Retinal pigment epithelial cell (primary cell): ENCODE data around the gene PROB1.

Source experiments
- DNase-seq: peaks from one replicate; pipeline ENCODE4 v3.0.0-alpha.2; 2010; ENCODE audit warnings: low read depth
- H3K4me3 ChIP-seq: 2 replicates; pipeline ENCODE4 v1.5.1; 2011; ENCODE audit warnings: mild to moderate bottlenecking, low read length, control low read depth, moderate library complexity
- CTCF ChIP-seq: conservative IDR thresholded peaks from 2 replicates; pipeline ENCODE4 v1.5.1; 2011; ENCODE audit warnings: low read depth, low read length, control low read depth, inconsistent platforms

PROB1 gene

GRCh38 chr5:139381837-139382761, 12.8 kb downstream of the PROB1 start:
- H3K4me3 ChIP-seq: no peak overlapping the region
- TF ChIP-seq CTCF: no peak
- DNase-seq: no peak

DNA sequence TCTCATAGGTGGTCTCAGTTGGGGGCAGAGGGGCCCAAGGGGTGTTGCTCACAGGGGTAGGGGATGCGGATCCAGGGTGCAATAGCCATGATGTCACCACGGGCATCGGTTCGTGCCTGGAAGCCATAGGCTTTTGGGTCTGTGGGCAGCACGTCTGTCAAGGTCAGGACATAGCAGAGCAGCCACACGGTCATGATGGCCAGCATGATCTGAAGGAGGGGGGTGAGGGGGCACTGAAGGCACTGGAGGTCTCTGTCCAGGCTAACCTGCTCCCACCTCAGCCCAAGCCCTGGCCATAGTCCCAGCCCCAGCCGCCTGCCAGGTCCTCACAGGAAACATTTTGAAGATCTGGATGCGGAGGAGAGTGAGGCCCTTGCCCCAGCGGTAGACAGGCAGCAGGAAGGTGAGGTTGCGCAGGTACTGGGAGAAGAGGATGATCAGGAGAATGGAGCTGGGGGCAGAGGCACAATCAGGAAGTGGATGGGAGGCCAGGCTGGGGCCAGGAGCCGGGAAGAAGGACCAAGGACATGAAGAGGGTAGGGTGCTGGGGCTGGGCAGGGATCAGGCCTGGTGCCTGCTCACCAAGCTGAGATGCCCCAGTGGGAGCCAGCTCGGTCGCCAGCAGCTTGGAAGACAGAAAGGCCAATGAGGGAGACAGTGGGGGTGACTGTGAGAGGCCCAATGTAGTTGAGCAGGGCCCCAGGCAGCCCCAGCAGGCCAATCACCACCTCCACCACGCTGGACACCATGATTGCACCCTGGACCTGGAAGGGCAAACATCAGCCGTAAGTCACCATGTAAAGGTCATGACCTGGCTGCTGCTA, 15.1 kb downstream of the PROB1 start:
- no peak for DNase-seq
- H3K4me3 ChIP-seq: no peak overlapping the region
- no peak for TF ChIP-seq CTCF

DNA sequence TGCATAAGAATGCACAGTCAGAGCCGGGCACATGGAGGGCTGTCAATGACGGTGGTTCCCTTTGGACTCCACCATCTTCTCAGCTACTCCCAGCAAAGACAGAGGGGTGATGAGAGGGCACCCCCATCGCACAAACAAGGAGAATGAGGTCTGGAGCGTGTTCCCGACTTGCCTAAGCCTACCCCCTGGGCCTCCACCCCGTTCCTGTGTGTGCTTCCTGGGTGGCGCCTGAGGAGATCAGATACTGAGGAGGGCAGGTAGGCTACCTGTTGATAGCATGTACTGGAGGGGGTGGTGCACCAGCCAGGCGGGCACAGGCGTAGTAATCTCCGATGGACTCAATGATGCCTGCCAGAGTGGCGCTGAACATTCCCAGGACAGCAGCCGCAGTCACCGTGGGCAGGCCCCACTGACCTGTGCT, 16.0 kb downstream of the PROB1 start:
- H3K4me3 ChIP-seq: no peak overlapping the region
- TF ChIP-seq CTCF: no peak
- no peak for DNase-seq

DNA sequence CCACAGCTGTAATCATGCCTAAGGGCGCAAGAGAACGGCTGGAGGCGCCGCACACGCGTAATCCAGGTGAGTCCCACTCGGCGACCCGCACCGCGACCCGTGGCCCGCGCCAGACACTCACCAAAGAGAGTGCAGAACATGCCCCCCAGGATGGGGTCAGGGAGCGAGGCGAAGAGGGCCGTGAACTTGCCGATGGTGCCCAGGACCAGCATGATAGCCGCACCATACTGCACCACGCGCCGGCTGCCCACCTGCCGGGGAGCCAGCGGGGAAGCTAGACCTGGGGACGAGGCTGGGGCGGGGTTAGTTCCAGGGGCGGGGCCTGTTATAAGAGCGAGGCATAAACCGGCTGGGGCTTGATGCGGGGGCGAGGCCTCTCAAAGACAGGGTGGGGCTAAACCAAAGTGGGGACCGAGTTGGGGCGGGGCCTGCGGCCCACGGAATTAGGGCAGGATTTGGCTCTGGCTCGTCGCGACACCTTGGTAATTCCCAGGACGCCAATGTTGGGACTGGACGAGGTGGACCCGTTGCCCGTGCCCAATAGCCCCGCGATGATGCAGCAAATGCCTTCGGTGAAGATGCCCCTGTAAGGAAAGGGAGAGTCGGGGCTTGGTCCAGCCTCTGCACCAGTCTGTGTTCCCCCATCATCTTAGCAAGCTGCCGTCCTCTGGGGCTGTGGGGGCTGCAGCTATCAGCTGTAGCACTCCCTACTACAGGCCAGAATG, 16.6 kb downstream of the PROB1 start:
- TF ChIP-seq CTCF: no peak
- no peak overlapping the region for H3K4me3 ChIP-seq
- no peak for DNase-seq

DNA sequence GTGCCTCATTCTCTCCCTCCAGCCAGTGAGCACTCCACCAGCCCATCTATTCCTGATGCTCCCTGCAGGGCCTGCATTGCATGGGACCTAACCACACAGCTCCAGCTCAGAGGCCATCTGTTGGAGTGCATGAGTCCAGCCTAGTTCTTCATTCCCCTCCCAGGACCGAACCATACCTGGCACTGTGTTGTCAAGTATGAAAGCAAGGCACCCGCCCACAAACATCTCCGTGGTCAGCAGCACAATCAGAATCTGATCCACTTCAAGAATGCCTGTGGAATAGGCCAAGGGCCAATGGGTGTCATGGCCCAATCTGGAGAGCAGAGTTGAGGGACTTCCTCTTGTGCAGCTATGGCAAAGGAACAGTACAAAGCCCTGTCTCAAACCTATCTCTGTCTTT, 17.7 kb downstream of the PROB1 start:
- TF ChIP-seq CTCF: no peak
- DNase-seq: no peak
- no peak overlapping the region for H3K4me3 ChIP-seq

GRCh38 chr5:139376364-139376763, 18.5 kb downstream of the PROB1 start:
- no peak for TF ChIP-seq CTCF
- no peak overlapping the region for H3K4me3 ChIP-seq
- DNase-seq: no peak
